SKM-1 treated with dmso at 0.1 percent for 144 hours (cell line): ENCODE measurements around the gene TBC1D14.

Experiments used
- DNase-seq: peaks from one replicate; lab custom pipeline; 2025; ENCODE audit not compliant: unreplicated experiment; lab: John Stamatoyannopoulos, UW

The TBC1D14 gene

DNA sequence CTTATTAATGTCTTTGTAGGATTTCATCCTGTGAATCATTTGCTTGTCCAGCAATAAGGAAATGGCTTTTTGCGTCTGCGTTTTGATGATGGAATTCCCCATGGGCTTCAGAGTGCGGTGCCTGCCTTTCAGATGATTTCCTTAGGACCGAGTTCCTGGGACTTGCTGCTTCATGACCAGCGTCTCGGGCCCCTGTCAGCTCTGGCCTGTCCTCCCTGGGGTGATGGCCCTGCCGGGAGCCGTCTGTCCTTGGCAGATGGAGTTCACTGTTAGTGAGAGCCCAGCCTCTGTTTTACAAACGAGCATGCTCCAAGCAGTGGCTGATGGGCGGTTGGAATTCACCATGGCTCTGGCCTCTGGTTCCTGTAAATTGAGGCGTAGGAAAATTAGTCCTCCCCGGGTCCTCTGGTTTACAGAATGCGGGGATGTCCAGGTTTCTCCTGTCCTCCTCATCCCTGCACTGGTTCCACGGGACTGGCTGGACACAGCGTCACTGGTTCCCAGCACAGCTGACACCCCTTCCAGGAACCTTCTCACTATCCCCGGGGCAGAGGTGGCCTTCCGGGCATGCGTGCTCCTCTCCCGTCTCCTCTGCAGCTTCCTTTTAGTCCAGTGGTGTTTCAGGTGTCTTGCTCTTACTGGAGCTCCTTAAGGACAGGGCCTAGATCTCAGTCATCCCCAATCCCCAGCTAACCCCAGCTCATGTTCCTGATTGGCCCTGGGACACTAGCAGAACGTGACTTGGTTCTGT lies 34.9 kb downstream of the TBC1D14 start:
- DNase-seq = no peak

- no peak for DNase-seq
Observed at GRCh38 chr4:6945052-6945409, 35.4 kb downstream of the TBC1D14 start.

DNA sequence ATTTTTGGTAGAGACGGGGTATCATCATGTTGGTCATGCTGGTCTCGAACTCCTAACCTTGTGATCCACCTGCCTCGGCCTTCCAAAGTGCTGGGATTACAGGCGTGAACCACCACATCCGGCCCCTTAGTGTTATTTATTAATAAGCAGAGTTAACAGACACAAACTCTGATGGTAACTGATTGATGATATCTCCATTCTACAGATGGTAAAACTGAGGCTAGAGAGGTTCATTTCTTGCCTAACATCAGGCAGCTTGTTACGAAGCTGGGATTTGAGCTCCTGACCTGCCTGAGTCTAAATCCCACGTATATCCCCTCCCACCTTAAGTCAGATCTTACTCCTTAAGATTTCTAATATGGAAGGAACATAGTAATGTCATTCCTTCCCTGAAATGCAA lies 36.9 kb downstream of the TBC1D14 start:
- DNase-seq = no peak

GRCh38 chr4:6948134-6948460 lies 38.5 kb downstream of the TBC1D14 start:
- DNase-seq = no peak

DNA sequence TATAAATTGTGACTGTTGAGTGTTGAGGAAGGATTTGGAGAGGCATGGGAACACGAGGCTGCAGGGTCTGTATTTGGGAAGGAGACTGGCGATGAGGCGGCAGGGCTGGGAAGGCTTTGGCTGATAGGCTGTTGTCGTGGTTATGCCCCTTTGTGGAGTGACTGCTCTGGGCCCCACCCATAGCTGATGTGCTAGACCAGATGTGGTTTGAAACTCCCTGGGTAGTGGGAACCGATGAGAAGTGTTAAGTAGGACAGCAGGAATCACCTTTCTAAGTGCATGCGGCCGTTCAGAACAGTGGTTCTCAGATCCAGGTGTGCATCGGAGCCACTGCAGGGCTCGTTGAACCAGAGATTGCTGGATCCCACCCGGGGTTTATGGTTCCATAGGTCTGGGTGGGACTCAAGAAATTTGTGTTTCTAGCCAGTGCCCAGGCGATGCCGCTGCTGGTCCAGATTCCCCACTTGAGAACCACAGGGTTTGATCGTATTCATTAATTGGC lies 42.3 kb downstream of the TBC1D14 start:
- DNase-seq = no peak

DNA sequence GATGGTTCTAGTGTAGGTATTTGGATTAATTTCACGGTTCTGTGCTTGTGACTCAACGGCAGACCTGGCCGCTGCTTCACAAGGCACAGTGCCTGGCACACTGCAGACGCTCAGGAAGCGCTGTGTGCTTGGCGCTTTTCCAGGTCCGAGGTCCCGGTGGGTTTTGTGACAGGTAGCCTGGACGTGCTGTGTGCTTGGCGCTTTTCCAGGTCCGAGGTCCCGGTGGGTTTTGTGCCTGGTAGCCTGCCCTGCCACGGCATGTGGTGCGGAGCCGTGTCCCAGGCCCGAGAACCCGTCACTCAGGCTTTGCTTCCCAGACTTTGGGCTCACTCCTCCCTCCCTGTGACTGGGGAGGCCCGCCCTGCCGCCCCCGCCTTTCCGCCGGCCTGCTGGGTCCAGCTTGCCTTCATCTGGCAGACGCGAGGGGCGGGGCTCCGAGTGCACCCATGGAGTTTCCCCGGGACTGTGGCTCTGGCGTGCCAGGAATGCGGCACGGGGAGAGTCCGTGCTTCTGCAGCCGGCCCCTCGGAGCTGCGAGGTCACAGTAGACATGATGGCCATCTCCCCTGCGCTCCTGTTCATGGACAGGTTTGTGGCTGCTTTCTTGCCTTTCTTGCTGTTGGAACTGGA lies 44.2 kb downstream of the TBC1D14 start:
- no peak for DNase-seq

- DNase-seq = no peak
Observed at GRCh38 chr4:6955261-6955911, 45.8 kb downstream of the TBC1D14 start.

- no peak for DNase-seq
Observed at GRCh38 chr4:6956087-6956433, 46.4 kb downstream of the TBC1D14 start.

DNA sequence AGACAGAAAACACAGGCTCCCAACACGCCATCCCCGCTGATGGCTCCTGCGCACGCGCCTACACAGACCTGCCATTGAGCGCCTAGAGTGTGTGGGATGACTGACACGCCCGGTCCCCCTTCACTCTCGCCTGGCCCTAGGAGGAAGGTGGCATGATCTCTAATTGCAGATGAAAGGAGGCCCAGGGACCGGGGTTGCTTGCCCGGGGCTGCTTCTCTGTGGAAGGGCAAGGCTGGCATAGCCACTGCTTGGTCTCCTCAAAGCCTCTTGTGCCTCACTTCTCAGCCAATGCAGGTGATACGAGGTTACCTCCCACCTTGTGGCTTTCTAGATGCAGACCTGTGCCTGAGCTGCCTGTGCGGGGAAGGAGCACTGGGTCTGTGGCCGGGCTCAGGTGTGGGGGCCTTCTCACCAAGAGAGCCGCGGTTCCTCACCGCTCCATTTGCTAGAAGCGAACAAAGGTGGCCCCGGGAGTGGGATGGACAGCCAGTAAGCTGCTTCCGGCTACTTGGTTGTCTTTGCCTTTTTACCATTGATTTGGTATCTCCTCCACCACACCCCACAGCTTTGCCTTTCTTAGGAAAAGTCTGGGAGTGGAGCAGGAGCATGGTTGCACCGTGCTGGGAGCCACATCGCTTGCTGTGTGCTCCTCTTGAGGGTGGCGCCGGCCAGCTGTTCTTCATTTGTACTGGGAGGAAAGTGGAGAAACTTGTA lies 47.0 kb downstream of the TBC1D14 start:
- no peak for DNase-seq

- no peak for DNase-seq
Observed at GRCh38 chr4:6957148-6957520, 47.5 kb downstream of the TBC1D14 start.

DNA sequence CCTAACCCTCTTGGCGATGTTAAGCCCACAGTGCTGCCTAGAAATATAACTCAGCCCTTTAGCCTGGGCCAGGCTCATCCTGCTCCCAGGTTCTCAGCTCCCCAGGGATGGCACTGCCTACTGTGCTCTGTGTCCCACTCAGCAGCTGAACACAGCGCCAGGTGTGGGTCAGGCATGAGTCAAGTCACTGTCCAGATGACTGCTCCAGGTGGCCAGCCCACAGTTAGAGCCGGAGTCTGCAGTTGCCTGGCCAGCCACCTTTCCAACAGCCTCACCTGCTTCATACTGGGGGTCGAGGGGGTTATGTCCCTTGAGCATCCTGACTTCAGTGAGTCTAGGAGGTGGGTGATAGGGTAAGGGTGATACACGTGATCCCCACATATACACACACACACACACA lies 48.4 kb downstream of the TBC1D14 start:
- DNase-seq = no peak

- DNase-seq = no peak
Observed at GRCh38 chr4:6959261-6959660, 49.6 kb downstream of the TBC1D14 start.

DNA sequence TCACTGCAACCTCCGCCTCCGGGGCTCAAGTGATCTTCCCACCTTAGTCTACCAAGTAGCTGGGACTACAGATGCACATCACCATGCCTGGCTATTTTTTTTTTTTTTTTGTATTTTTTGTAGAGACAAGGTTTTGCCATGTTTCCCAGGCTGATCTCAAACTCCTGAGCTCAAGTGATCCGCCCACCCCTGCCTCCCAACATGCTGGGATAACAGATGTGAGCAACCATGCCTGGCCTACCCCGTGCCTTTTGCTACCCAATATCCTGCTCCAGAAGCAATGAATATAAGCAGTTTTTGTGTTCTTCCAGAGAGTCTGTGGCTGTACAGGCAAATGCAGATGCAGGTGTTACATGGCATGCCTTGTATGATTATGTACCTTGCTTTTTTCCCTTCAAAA lies 50.5 kb downstream of the TBC1D14 start:
- no peak for DNase-seq

GRCh38 chr4:6960628-6961412 lies 51.2 kb downstream of the TBC1D14 start:
- no peak for DNase-seq

GRCh38 chr4:6961496-6962210 lies 52.0 kb downstream of the TBC1D14 start:
- no peak for DNase-seq

DNA sequence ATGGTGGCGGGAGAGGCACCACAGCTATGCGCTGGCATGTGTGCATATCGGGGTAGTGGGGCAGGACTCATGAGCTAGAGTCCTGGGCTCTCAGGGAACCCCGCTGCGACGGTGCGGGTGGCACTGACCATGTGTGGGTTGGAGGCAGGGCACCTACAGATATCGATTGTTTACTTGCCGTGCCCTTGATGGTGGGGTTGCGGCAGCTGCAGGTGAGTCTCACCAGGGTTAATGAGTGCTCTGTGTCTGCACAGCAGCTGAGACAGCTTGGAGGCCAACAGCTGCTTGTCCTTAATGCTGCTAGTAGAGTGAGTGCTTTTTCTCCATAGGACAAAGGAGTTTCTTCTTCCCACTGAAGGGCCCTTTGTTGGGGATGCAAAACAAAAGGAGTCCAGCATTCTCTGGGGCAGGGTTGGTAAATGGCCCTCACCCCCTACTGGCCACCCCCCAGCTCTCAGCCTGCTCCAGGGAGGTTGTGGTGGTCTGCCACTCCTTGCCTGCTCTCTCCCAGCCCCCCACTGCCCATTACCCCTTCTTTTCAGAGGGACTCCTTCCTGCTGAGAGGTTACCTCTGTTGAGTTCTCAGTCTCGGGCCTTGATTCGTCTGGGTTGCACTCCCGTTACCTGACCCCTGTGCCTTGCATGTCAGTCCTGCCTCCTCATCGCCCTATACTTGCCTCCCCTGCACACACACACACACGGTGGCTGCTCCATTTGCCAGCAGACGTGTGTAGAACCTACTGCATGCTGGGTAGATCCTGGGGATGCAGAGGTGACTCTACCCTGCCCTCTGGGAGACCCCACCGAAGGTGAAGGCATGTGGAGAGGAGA lies 52.8 kb downstream of the TBC1D14 start:
- no peak for DNase-seq

GRCh38 chr4:6963139-6963611 lies 53.5 kb downstream of the TBC1D14 start:
- DNase-seq = no peak

GRCh38 chr4:6964858-6965257 lies 55.2 kb downstream of the TBC1D14 start:
- no peak for DNase-seq

DNA sequence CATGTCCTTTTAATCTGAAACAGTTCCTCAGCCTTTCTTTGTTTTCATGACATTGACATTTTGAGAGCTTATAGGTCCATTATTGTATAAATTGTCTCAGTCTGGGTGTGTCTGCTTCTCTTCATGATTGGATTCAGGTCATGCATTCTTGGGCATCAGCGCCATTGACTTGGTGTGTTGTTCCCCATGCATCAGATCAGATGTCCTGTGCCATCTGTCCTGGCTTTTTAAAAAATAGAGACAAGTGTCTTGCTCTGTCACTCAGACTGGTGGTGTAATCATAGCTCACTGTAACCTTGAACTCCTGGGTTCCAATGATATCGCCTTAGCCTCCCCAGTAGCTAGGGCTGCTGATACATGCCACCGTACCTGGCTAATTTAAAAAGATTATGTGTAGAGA lies 55.7 kb downstream of the TBC1D14 start:
- no peak for DNase-seq
